H9 (cell line): Measurements from ENCODE around the gene RNU7-1. TPM values are rescaled to one million over a fixed set of nuclear protein-coding genes. Genes with fewer than 3 reads are reported as not detected.

Experiments used
- DNase-seq: peaks from one replicate; pipeline ENCODE4 v3.0.0-alpha.2; 2017
- H2AFZ ChIP-seq: one replicate; pipeline ENCODE4 v1.6.1; 2013; ENCODE audit warnings: mild to moderate bottlenecking, low read length, control low read depth, moderate library complexity
- H2AK5ac ChIP-seq: 2 replicates; pipeline ENCODE4 v1.6.1; 2013; ENCODE audit warnings: low read length, control low read depth, mixed read lengths; ENCODE audit not compliant: insufficient read length
- H2BK120ac ChIP-seq: one replicate; pipeline ENCODE4 v1.6.1; 2013; ENCODE audit warnings: low read depth, mild to moderate bottlenecking, low read length, control low read depth, inconsistent platforms; ENCODE audit not compliant: poor library complexity, severe bottlenecking
- H2BK12ac ChIP-seq: 2 replicates; pipeline ENCODE4 v1.6.1; 2013; ENCODE audit warnings: low read length, control low read depth, mixed read lengths, low read depth; ENCODE audit not compliant: insufficient read length
- H2BK15ac ChIP-seq: 2 replicates; pipeline ENCODE4 v1.6.1; 2013; ENCODE audit warnings: low read depth, low read length, control low read depth
- H2BK20ac ChIP-seq: one replicate; pipeline ENCODE4 v1.6.1; 2013; ENCODE audit warnings: low read depth, mild to moderate bottlenecking, low read length, control low read depth, inconsistent platforms; ENCODE audit not compliant: poor library complexity, severe bottlenecking
- H2BK5ac ChIP-seq: 2 replicates; pipeline ENCODE4 v1.6.1; 2013; ENCODE audit warnings: low read length, control low read depth, mixed read lengths; ENCODE audit not compliant: insufficient read length
- H3K14ac ChIP-seq: 2 replicates; pipeline ENCODE4 v1.6.1; 2013; ENCODE audit warnings: low read length, control low read depth; ENCODE audit not compliant: insufficient read depth
- H3K18ac ChIP-seq: 2 replicates; pipeline ENCODE4 v1.6.1; 2013; ENCODE audit warnings: low read depth, mild to moderate bottlenecking, mixed read lengths, low read length, control low read depth; ENCODE audit not compliant: insufficient read length
- H3K23ac ChIP-seq: 2 replicates; pipeline ENCODE4 v1.6.1; 2013; ENCODE audit warnings: low read length, control low read depth, mixed read lengths, low read depth; ENCODE audit not compliant: insufficient read length
- H3K23me2 ChIP-seq: 2 replicates; pipeline ENCODE4 v1.6.1; 2013; ENCODE audit warnings: low read depth, mild to moderate bottlenecking, mixed read lengths, low read length, control low read depth; ENCODE audit not compliant: insufficient read length, poor library complexity, severe bottlenecking
- H3K27ac ChIP-seq: 2 replicates; pipeline ENCODE4 v1.5.1; 2013; ENCODE audit warnings: low read length, control low read depth, mixed read lengths, low read depth; ENCODE audit not compliant: insufficient read length
- H3K27me3 ChIP-seq: 2 replicates; pipeline ENCODE4 v1.6.1; 2013; ENCODE audit warnings: low read length, control low read depth, inconsistent platforms; ENCODE audit not compliant: insufficient read depth
- H3K4ac ChIP-seq: 2 replicates; pipeline ENCODE4 v1.6.1; 2013; ENCODE audit warnings: low read depth, mild to moderate bottlenecking, control low read depth, inconsistent platforms, low read length, moderate library complexity
- H3K4me1 ChIP-seq: 2 replicates; pipeline ENCODE4 v1.6.1; 2013; ENCODE audit warnings: low read length, control low read depth, inconsistent platforms; ENCODE audit not compliant: insufficient read depth
- H3K4me2 ChIP-seq: 2 replicates; pipeline ENCODE4 v1.6.1; 2013; ENCODE audit warnings: low read length, control low read depth, mixed read lengths; ENCODE audit not compliant: insufficient read length, insufficient read depth
- H3K56ac ChIP-seq: 2 replicates; pipeline ENCODE4 v1.6.1; 2013; ENCODE audit warnings: low read depth, mild to moderate bottlenecking, mixed read lengths, low read length, control low read depth; ENCODE audit not compliant: insufficient read length
- H3K79me1 ChIP-seq: 2 replicates; pipeline ENCODE4 v1.6.1; 2013; ENCODE audit warnings: low read depth, mild to moderate bottlenecking, moderate library complexity, low read length, control low read depth, inconsistent platforms; ENCODE audit not compliant: insufficient read depth, poor library complexity, severe bottlenecking
- H3K79me2 ChIP-seq: 2 replicates; pipeline ENCODE4 v1.6.1; 2013; ENCODE audit warnings: low read length, control low read depth, inconsistent platforms; ENCODE audit not compliant: insufficient read depth
- H3K9ac ChIP-seq: 2 replicates; pipeline ENCODE4 v1.6.1; 2013; ENCODE audit warnings: low read length, control low read depth, mixed read lengths; ENCODE audit not compliant: insufficient read length; ENCODE audit errors: extremely low read depth
- H3K9me3 ChIP-seq: one replicate; pipeline ENCODE4 v1.6.1; 2013; ENCODE audit warnings: low read depth, low read length, inconsistent platforms; ENCODE audit not compliant: control insufficient read depth
- H3T11ph ChIP-seq: one replicate; pipeline ENCODE4 v1.6.1; 2013; ENCODE audit warnings: mild to moderate bottlenecking, low read length, control low read depth, inconsistent platforms
- H4K20me1 ChIP-seq: one replicate; pipeline ENCODE4 v1.6.1; 2013; ENCODE audit not compliant: control insufficient read depth, insufficient read length, insufficient read depth
- H4K5ac ChIP-seq: 2 replicates; pipeline ENCODE4 v1.6.1; 2013; ENCODE audit warnings: low read depth, mild to moderate bottlenecking, mixed read lengths, low read length, control low read depth; ENCODE audit not compliant: insufficient read length
- H4K8ac ChIP-seq: replicated peaks from 2 replicates; pipeline ENCODE4 v1.6.1; 2013; ENCODE audit warnings: low read length, control low read depth, mixed read lengths, low read depth; ENCODE audit not compliant: insufficient read length
- H4K91ac ChIP-seq: 2 replicates; pipeline ENCODE4 v1.6.1; 2013; ENCODE audit warnings: low read depth, mild to moderate bottlenecking, moderate library complexity, mixed read lengths, low read length, control low read depth; ENCODE audit not compliant: insufficient read length
- H3K27ac Mint-ChIP-seq, 3 experiments: 2 replicates in 2 of 3; 3 replicates in 1 of 3; pipeline ENCODE4 v1.8.0; 2020 to 2021; ENCODE audit warnings: mixed read lengths in 3 of 3, mild to moderate bottlenecking in 1 of 3, moderate library complexity in 1 of 3
- H3K27me3 Mint-ChIP-seq: 2 replicates; pipeline ENCODE4 v1.8.0; 2021; ENCODE audit warnings: low read depth, mild to moderate bottlenecking, moderate library complexity, mixed read lengths
- H3K36me3 Mint-ChIP-seq, 3 experiments: 2 replicates in 2 of 3; 3 replicates in 1 of 3; pipeline ENCODE4 v1.8.0; 2020 to 2021; ENCODE audit warnings: low read depth in 3 of 3, mixed read lengths in 3 of 3; ENCODE audit not compliant: insufficient read depth in 1 of 3
- H3K4me1 Mint-ChIP-seq, 2 experiments: 2 replicates each; pipeline ENCODE4 v1.8.0; 2020; ENCODE audit warnings: mixed read lengths in 2 of 2
- H3K4me3 Mint-ChIP-seq, 2 experiments: 2 replicates in 1 of 2; 3 replicates in 1 of 2; pipeline ENCODE4 v1.8.0; 2020 to 2021; ENCODE audit warnings: mild to moderate bottlenecking in 2 of 2, mixed read lengths in 2 of 2, moderate library complexity in 1 of 2
- H3K9me3 Mint-ChIP-seq, 2 experiments: 2 replicates in 1 of 2; 3 replicates in 1 of 2; pipeline ENCODE4 v1.8.0; 2020; ENCODE audit warnings: mild to moderate bottlenecking in 2 of 2, mixed read lengths in 2 of 2, moderate library complexity in 1 of 2
- WGBS: extraction: QIAGEN DNeasy Blood & Tissue Kit; methylation state at CpG from one replicate; pipeline ENCODE4 v1.1.7; 2013; ENCODE audit warnings: missing lambda C conversion rate, low lambda C conversion rate, mixed read lengths; ENCODE audit not compliant: insufficient read length; ENCODE audit errors: extremely low coverage; 5-methylcytosine and 5-hydroxymethylcytosine counted together
- total RNA-seq: library from RNA; stranded (reverse); gene quantifications from 2 replicates; pipeline ENCODE4 v1.2.1, GENCODE V29; 2021
- TF ChIP-seq, protein P1 (sequence below): fragments of 200-600 bp; sonication (generic); conservative IDR thresholded peaks from 3 replicates; pipeline ENCODE4 v1.8.0; 2021; ENCODE audit warnings: antibody characterized with exemption, mild to moderate bottlenecking

The RNU7-1 gene
- total RNA-seq, 1 experiment from 2014 or later: not detected

GRCh38 chr12:6979453-6979852 lies 35.8 kb downstream of the RNU7-1 start:
- H3K27me3 ChIP-seq: no peaks in the 10 kb centered on the region
- no peak overlapping the region for H2AK5ac ChIP-seq
- WGBS: no CpG with 5 or more reads among the region's 3 CpGs
- no peaks in the 10 kb centered on the region for H4K20me1 ChIP-seq
- no peak overlapping the region for H4K91ac ChIP-seq
- H3K4me2 ChIP-seq: no peak overlapping the region
- H3K9me3 ChIP-seq: no peaks in the 10 kb centered on the region
- no peak overlapping the region for H3T11ph ChIP-seq
- H3K9me3 Mint-ChIP-seq: no peaks in the 10 kb centered on the region
- no peak overlapping the region for H2BK120ac ChIP-seq
- H3K79me1 ChIP-seq: no peaks in the 10 kb centered on the region
- peaks cover 28 to 76% (median 73%) of the 10 kb centered on the region in 3 experiments; a peak in 6 of 7 replicates for H3K36me3 Mint-ChIP-seq
- H3K4me1 Mint-ChIP-seq: peaks cover 3 to 10% of the 10 kb centered on the region in 2 experiments
- no peak overlapping the region; the same call in 1 of the 2 replicates for H3K14ac ChIP-seq
- no peak overlapping the region for H2BK20ac ChIP-seq
- no peak overlapping the region for H4K8ac ChIP-seq
- H2BK5ac ChIP-seq: no peak overlapping the region
- H3K23ac ChIP-seq: no peak overlapping the region
- H3K79me2 ChIP-seq: no peaks in the 10 kb centered on the region
- no peak overlapping the region for H4K5ac ChIP-seq
- no peak overlapping the region for H2BK12ac ChIP-seq
- H3K4ac ChIP-seq: no peak overlapping the region
- no peak overlapping the region; a peak in 1 of 7 replicates for H3K27ac Mint-ChIP-seq
- H3K18ac ChIP-seq: no peak overlapping the region
- DNase-seq: no peak
- no peak overlapping the region for H2BK15ac ChIP-seq
- H3K4me1 ChIP-seq: no peaks in the 10 kb centered on the region; the same call in 1 of the 2 replicates
- TF ChIP-seq, protein P1, sequence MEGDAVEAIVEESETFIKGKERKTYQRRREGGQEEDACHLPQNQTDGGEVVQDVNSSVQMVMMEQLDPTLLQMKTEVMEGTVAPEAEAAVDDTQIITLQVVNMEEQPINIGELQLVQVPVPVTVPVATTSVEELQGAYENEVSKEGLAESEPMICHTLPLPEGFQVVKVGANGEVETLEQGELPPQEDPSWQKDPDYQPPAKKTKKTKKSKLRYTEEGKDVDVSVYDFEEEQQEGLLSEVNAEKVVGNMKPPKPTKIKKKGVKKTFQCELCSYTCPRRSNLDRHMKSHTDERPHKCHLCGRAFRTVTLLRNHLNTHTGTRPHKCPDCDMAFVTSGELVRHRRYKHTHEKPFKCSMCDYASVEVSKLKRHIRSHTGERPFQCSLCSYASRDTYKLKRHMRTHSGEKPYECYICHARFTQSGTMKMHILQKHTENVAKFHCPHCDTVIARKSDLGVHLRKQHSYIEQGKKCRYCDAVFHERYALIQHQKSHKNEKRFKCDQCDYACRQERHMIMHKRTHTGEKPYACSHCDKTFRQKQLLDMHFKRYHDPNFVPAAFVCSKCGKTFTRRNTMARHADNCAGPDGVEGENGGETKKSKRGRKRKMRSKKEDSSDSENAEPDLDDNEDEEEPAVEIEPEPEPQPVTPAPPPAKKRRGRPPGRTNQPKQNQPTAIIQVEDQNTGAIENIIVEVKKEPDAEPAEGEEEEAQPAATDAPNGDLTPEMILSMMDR: no peak
- H3K9ac ChIP-seq: no peak overlapping the region
- no peak overlapping the region for H3K27ac ChIP-seq
- no peaks in the 10 kb centered on the region; the same call in 1 of the 2 replicates for H3K27me3 Mint-ChIP-seq
- H3K23me2 ChIP-seq: no peaks in the 10 kb centered on the region
- H3K56ac ChIP-seq: no peak overlapping the region
- H3K4me3 Mint-ChIP-seq: no peak overlapping the region
- H2AFZ ChIP-seq: no peak overlapping the region
